ENCODE data around the gene STRBP.

The STRBP gene

GRCh38 chr9:123128591-123128990 lies 139.8 kb downstream of the STRBP start:
- H3K9me3 Mint-ChIP-seq: no peaks in the 10 kb centered on the region
- no peak overlapping the region for H3K27ac Mint-ChIP-seq (ENCODE audit: low read depth)

GRCh38 chr9:123127512-123128075 lies 140.8 kb downstream of the STRBP start:
- Mint-ChIP-seq H3K4me1 (no peaks in the 10 kb centered on the region), H3K9me3 (no peaks in the 10 kb centered on the region), H3K27ac (ENCODE audit: low read depth) (no peak overlapping the region), H3K4me3 (no peak overlapping the region), H3K36me3 (ENCODE audit: insufficient read depth) (peaks cover 2% of the 10 kb centered on the region), H3K27me3 (no peaks in the 10 kb centered on the region)
- DNase-seq (ENCODE audit: low spot score in 2 of 2) (no peak), ATAC-seq (replicated peaks; ENCODE audit: extremely low read depth, poor library complexity, severe bottlenecking) (no peak)

More at GRCh38 chr9:123128591-123128990, 139.8 kb downstream of the STRBP start:
- no peak for ATAC-seq (replicated peaks; ENCODE audit: extremely low read depth, poor library complexity, severe bottlenecking)
- Mint-ChIP-seq H3K36me3 (ENCODE audit: insufficient read depth) (peaks cover 2% of the 10 kb centered on the region), H3K4me3 (no peak overlapping the region), H3K4me1 (no peaks in the 10 kb centered on the region), H3K27me3 (no peaks in the 10 kb centered on the region)
- no peak for DNase-seq (ENCODE audit: low spot score in 2 of 2)

- no peak for DNase-seq (ENCODE audit: low spot score in 2 of 2)
- H3K27me3 Mint-ChIP-seq: no peaks in the 10 kb centered on the region
- no peaks in the 10 kb centered on the region for H3K4me1 Mint-ChIP-seq
- no peak overlapping the region for H3K4me3 Mint-ChIP-seq
- H3K36me3 Mint-ChIP-seq (ENCODE audit: insufficient read depth): peaks cover 8% of the 10 kb centered on the region
- no peak overlapping the region for H3K27ac Mint-ChIP-seq (ENCODE audit: low read depth)
- no peak for ATAC-seq (replicated peaks; ENCODE audit: extremely low read depth, poor library complexity, severe bottlenecking)
- H3K9me3 Mint-ChIP-seq: no peaks in the 10 kb centered on the region
Observed at GRCh38 chr9:123121457-123121856, 146.9 kb downstream of the STRBP start.

GRCh38 chr9:123120953-123121352 lies 147.4 kb downstream of the STRBP start:
- no peak for ATAC-seq (replicated peaks; ENCODE audit: extremely low read depth, poor library complexity, severe bottlenecking)
- Mint-ChIP-seq H3K27ac (ENCODE audit: low read depth) (no peak overlapping the region), H3K9me3 (no peaks in the 10 kb centered on the region), H3K4me1 (no peaks in the 10 kb centered on the region), H3K4me3 (no peak overlapping the region), H3K36me3 (ENCODE audit: insufficient read depth) (peaks cover 8% of the 10 kb centered on the region), H3K27me3 (no peaks in the 10 kb centered on the region)
- no peak for DNase-seq (ENCODE audit: low spot score in 2 of 2)

- no peak overlapping the region for H3K27ac Mint-ChIP-seq (ENCODE audit: low read depth)
- no peaks in the 10 kb centered on the region for H3K27me3 Mint-ChIP-seq
- H3K9me3 Mint-ChIP-seq: no peaks in the 10 kb centered on the region
- H3K4me3 Mint-ChIP-seq: no peak overlapping the region
- H3K36me3 Mint-ChIP-seq (ENCODE audit: insufficient read depth): peaks cover 8% of the 10 kb centered on the region
- no peak for ATAC-seq (replicated peaks; ENCODE audit: extremely low read depth, poor library complexity, severe bottlenecking)
- no peaks in the 10 kb centered on the region for H3K4me1 Mint-ChIP-seq
- DNase-seq (ENCODE audit: low spot score in 2 of 2): no peak
Observed at GRCh38 chr9:123120131-123120530, 148.3 kb downstream of the STRBP start.

GRCh38 chr9:123119566-123119965 lies 148.8 kb downstream of the STRBP start:
- Mint-ChIP-seq H3K4me1 (no peaks in the 10 kb centered on the region), H3K27ac (ENCODE audit: low read depth) (no peak overlapping the region), H3K4me3 (no peak overlapping the region), H3K27me3 (no peaks in the 10 kb centered on the region), H3K9me3 (no peaks in the 10 kb centered on the region), H3K36me3 (ENCODE audit: insufficient read depth) (peaks cover 10% of the 10 kb centered on the region)
- no peak for ATAC-seq (replicated peaks; ENCODE audit: extremely low read depth, poor library complexity, severe bottlenecking)
- DNase-seq (ENCODE audit: low spot score in 2 of 2): no peak

GRCh38 chr9:123116036-123116435 lies 152.3 kb downstream of the STRBP start:
- H3K36me3 Mint-ChIP-seq (ENCODE audit: insufficient read depth): peaks cover 9% of the 10 kb centered on the region

GRCh38 chr9:123115146-123115913 lies 153.1 kb downstream of the STRBP start:
- Mint-ChIP-seq H3K9me3 (no peaks in the 10 kb centered on the region), H3K27me3 (no peaks in the 10 kb centered on the region), H3K27ac (ENCODE audit: low read depth) (no peak overlapping the region), H3K36me3 (ENCODE audit: insufficient read depth) (peaks cover 9% of the 10 kb centered on the region), H3K4me1 (no peaks in the 10 kb centered on the region), H3K4me3 (no peak overlapping the region)
- ATAC-seq (replicated peaks; ENCODE audit: extremely low read depth, poor library complexity, severe bottlenecking): no peak
- DNase-seq (ENCODE audit: low spot score in 2 of 2): no peak

More at GRCh38 chr9:123116036-123116435, 152.3 kb downstream of the STRBP start:
- Mint-ChIP-seq H3K9me3 (no peaks in the 10 kb centered on the region), H3K4me3 (no peak overlapping the region), H3K27me3 (no peaks in the 10 kb centered on the region), H3K27ac (ENCODE audit: low read depth) (peak overlapping the region; percentile 50), H3K4me1 (no peaks in the 10 kb centered on the region)
- ATAC-seq (replicated peaks; ENCODE audit: extremely low read depth, poor library complexity, severe bottlenecking): no peak
- DNase-seq (ENCODE audit: low spot score in 2 of 2): no peak

- Mint-ChIP-seq H3K4me1 (no peaks in the 10 kb centered on the region), H3K36me3 (ENCODE audit: insufficient read depth) (peaks cover 9% of the 10 kb centered on the region), H3K4me3 (no peak overlapping the region)
Observed at GRCh38 chr9:123113185-123113584, 155.2 kb downstream of the STRBP start.

GRCh38 chr9:123112015-123112975 lies 156.1 kb downstream of the STRBP start:
- Mint-ChIP-seq H3K27me3 (no peaks in the 10 kb centered on the region), H3K9me3 (no peaks in the 10 kb centered on the region), H3K4me3 (no peak overlapping the region), H3K4me1 (no peaks in the 10 kb centered on the region), H3K27ac (ENCODE audit: low read depth) (no peak overlapping the region), H3K36me3 (ENCODE audit: insufficient read depth) (peaks cover 5% of the 10 kb centered on the region)
- DNase-seq (ENCODE audit: low spot score in 2 of 2): no peak
- ATAC-seq (replicated peaks; ENCODE audit: extremely low read depth, poor library complexity, severe bottlenecking): no peak

More at GRCh38 chr9:123113185-123113584, 155.2 kb downstream of the STRBP start:
- H3K27me3 Mint-ChIP-seq: no peaks in the 10 kb centered on the region
- H3K27ac Mint-ChIP-seq (ENCODE audit: low read depth): no peak overlapping the region
- ATAC-seq (replicated peaks; ENCODE audit: extremely low read depth, poor library complexity, severe bottlenecking): no peak
- no peak for DNase-seq (ENCODE audit: low spot score in 2 of 2)
- no peaks in the 10 kb centered on the region for H3K9me3 Mint-ChIP-seq

GRCh38 chr9:123111427-123112014 lies 156.9 kb downstream of the STRBP start:
- DNase-seq (ENCODE audit: low spot score in 2 of 2) (no peak), ATAC-seq (replicated peaks; ENCODE audit: extremely low read depth, poor library complexity, severe bottlenecking) (no peak)
- no peak overlapping the region for H3K27ac Mint-ChIP-seq (ENCODE audit: low read depth)
- H3K4me1 Mint-ChIP-seq: no peaks in the 10 kb centered on the region
- H3K36me3 Mint-ChIP-seq (ENCODE audit: insufficient read depth): peaks cover 8% of the 10 kb centered on the region
- H3K27me3 Mint-ChIP-seq: no peaks in the 10 kb centered on the region
- H3K4me3 Mint-ChIP-seq: no peak overlapping the region
- H3K9me3 Mint-ChIP-seq: no peaks in the 10 kb centered on the region

- Mint-ChIP-seq H3K36me3 (ENCODE audit: insufficient read depth) (peaks cover 8% of the 10 kb centered on the region), H3K27ac (ENCODE audit: low read depth) (no peak overlapping the region)
Observed at GRCh38 chr9:123109540-123110279, 158.7 kb downstream of the STRBP start.

More at GRCh38 chr9:123109540-123110279, 158.7 kb downstream of the STRBP start:
- DNase-seq (ENCODE audit: low spot score in 2 of 2): no peak
- no peak overlapping the region for H3K4me3 Mint-ChIP-seq
- H3K9me3 Mint-ChIP-seq: no peaks in the 10 kb centered on the region
- H3K4me1 Mint-ChIP-seq: no peaks in the 10 kb centered on the region
- H3K27me3 Mint-ChIP-seq: no peaks in the 10 kb centered on the region
- ATAC-seq (replicated peaks; ENCODE audit: extremely low read depth, poor library complexity, severe bottlenecking): no peak

All from central memory CD8-positive, alpha-beta T cell (primary cell).